ENCODE results near the gene FAM222A. TPM values are rescaled to one million over a fixed set of nuclear protein-coding genes. Genes with fewer than 3 reads are reported as not detected.

The FAM222A gene
- total RNA-seq, 1 experiment from 2014 or later, result 12.8 TPM

DNA sequence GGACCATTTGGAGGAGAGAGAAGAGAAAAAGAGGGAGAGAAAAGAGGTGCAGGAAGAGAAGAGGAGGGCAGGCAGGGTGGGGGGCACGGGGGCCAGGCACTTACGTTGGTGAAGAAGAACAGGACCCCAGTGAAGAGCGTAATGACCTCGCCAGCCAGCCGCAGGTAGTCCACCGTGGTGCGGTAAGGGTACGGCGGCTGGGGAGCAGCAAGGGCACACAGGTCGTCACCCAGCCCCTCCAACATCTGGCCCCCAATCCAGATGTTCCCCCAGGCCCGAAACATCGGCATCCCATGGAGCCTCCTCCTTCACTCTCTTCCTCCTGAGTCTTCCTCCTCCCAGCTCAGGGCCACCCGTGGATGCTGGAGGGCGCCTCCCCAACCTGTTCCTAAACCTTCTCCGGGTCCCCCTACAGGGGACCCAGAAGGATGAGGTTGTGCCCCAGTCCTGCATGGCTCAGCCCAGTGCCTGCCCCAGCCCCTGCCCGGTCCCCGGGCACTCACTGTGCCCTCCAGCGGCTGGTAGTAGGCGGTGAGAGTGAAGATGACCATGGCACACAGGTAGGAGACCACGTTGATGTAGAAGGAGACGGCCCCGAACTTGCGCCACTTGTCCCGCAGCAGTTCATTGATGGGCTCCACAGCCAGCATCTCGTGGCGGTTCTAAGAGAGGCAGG lies 80.3 kb downstream of the FAM222A start:
- Histone ChIP-seq H3K9me3 (ENCODE audit: control insufficient read depth, insufficient read depth, low read depth, low read length) (no peaks in the 10 kb centered on the region), H3K36me3 (ENCODE audit: control insufficient read depth, insufficient read depth, low read length) (no peaks in the 10 kb centered on the region), H3K27me3 (ENCODE audit: control insufficient read depth, insufficient read depth, low read length) (no peaks in the 10 kb centered on the region; the same call in none of the 2 replicates), H3K27ac (ENCODE audit: low read length) (no peak overlapping the region), H3K4me1 (ENCODE audit: control insufficient read depth, insufficient read depth, low read length) (no peaks in the 10 kb centered on the region), H3K4me3 (ENCODE audit: low read depth in 2 of 2, low read length in 2 of 2) (no peak overlapping the region)
- DNase-seq (ENCODE audit: low read depth, low spot score), result no peak
- TF ChIP-seq, protein P1, sequence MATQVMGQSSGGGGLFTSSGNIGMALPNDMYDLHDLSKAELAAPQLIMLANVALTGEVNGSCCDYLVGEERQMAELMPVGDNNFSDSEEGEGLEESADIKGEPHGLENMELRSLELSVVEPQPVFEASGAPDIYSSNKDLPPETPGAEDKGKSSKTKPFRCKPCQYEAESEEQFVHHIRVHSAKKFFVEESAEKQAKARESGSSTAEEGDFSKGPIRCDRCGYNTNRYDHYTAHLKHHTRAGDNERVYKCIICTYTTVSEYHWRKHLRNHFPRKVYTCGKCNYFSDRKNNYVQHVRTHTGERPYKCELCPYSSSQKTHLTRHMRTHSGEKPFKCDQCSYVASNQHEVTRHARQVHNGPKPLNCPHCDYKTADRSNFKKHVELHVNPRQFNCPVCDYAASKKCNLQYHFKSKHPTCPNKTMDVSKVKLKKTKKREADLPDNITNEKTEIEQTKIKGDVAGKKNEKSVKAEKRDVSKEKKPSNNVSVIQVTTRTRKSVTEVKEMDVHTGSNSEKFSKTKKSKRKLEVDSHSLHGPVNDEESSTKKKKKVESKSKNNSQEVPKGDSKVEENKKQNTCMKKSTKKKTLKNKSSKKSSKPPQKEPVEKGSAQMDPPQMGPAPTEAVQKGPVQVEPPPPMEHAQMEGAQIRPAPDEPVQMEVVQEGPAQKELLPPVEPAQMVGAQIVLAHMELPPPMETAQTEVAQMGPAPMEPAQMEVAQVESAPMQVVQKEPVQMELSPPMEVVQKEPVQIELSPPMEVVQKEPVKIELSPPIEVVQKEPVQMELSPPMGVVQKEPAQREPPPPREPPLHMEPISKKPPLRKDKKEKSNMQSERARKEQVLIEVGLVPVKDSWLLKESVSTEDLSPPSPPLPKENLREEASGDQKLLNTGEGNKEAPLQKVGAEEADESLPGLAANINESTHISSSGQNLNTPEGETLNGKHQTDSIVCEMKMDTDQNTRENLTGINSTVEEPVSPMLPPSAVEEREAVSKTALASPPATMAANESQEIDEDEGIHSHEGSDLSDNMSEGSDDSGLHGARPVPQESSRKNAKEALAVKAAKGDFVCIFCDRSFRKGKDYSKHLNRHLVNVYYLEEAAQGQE (IDR thresholded peaks at IDR 0.05; ENCODE audit: insufficient read depth in 1 of 2, low read depth in 2 of 2, low read length in 1 of 2), result no peak
- TF ChIP-seq SIN3A (IDR thresholded peaks at IDR 0.05; ENCODE audit: borderline replicate concordance, insufficient read depth, low read depth, low read length), result no peak
- TF ChIP-seq, protein P2, sequence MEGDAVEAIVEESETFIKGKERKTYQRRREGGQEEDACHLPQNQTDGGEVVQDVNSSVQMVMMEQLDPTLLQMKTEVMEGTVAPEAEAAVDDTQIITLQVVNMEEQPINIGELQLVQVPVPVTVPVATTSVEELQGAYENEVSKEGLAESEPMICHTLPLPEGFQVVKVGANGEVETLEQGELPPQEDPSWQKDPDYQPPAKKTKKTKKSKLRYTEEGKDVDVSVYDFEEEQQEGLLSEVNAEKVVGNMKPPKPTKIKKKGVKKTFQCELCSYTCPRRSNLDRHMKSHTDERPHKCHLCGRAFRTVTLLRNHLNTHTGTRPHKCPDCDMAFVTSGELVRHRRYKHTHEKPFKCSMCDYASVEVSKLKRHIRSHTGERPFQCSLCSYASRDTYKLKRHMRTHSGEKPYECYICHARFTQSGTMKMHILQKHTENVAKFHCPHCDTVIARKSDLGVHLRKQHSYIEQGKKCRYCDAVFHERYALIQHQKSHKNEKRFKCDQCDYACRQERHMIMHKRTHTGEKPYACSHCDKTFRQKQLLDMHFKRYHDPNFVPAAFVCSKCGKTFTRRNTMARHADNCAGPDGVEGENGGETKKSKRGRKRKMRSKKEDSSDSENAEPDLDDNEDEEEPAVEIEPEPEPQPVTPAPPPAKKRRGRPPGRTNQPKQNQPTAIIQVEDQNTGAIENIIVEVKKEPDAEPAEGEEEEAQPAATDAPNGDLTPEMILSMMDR (IDR thresholded peaks at IDR 0.05), result no peak
- TF ChIP-seq TCF7L2 (IDR thresholded peaks at IDR 0.05; ENCODE audit: low read depth, low read length), result no peak
- no peak for TF ChIP-seq POLR2AphosphoS5 (IDR thresholded peaks at IDR 0.05; ENCODE audit: low read depth, low read length)
- ChIA-PET POLR2A (no interaction called here), CTCF (no interaction called here)
- no TSS peak for BruUV-seq (replicated peaks)
- in situ Hi-C loops (cut with HindIII; ENCODE audit: low pct_unique_long_range_greater_than_20kb, low sequenced_read_pairs), result no loop called here
- intact Hi-C loops (cut with micrococcal nuclease; ENCODE audit: unreplicated experiment), result no loop called here
- ATAC-seq, result 0 out of 2 replicates have a peak, but pooled peaks have one; percentile 14

DNA sequence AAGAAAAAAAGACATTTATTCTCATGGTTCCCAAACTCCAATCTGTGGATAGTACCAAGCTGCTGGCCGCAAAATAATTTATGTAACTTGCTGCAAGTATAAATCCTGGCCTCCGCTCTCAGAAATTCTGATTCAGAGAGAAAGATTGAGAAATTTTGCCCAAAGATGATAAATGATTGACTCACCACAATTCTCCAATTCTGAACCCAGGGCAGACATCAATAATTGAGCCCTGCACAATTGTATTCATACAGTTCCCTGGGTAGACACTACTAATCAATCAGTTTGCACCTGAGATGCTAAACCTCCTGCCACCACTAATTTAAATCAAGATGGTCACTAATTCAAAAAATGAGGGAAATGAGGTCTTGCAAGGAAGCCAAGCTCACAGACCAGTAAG lies 81.4 kb downstream of the FAM222A start:
- no peaks in the 10 kb centered on the region; the same call in none of the 2 replicates for H3K27me3 ChIP-seq (ENCODE audit: control insufficient read depth, insufficient read depth, low read length)

DNA sequence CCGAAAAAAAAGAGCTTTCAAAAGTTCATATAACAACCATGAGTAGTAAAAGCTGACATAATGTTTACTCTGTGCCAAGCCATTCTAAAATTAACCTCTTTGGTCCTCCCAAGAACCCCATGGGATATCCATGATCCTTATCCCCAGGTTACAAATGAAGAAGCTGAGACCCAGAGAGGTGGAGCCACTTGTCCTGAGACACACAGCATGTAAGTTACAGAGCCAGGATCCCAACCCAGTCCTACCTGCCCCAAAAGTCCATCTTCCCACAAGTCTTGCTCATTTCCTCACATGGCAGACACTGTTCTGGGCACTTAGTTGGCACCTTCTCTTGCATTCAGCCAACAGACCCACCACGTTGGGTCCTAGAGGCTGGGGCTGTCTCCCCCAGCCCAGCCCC lies 82.4 kb downstream of the FAM222A start:
- Histone ChIP-seq H3K4me3 (ENCODE audit: low read depth in 2 of 2, low read length in 2 of 2) (no peak overlapping the region), H3K36me3 (ENCODE audit: control insufficient read depth, insufficient read depth, low read length) (no peaks in the 10 kb centered on the region), H3K9me3 (ENCODE audit: control insufficient read depth, insufficient read depth, low read depth, low read length) (no peaks in the 10 kb centered on the region), H3K4me1 (ENCODE audit: control insufficient read depth, insufficient read depth, low read length) (no peaks in the 10 kb centered on the region), H3K27me3 (ENCODE audit: control insufficient read depth, insufficient read depth, low read length) (no peaks in the 10 kb centered on the region; the same call in none of the 2 replicates), H3K27ac (ENCODE audit: low read length) (no peak overlapping the region)
- ATAC-seq (no peak), DNase-seq (ENCODE audit: low read depth, low spot score) (no peak)
- intact Hi-C loops (cut with micrococcal nuclease; ENCODE audit: unreplicated experiment) (no loop called here), in situ Hi-C loops (cut with HindIII; ENCODE audit: low pct_unique_long_range_greater_than_20kb, low sequenced_read_pairs) (no loop called here)
- TF ChIP-seq, protein P2 (IDR thresholded peaks at IDR 0.05), result no peak
- TF ChIP-seq SIN3A (IDR thresholded peaks at IDR 0.05; ENCODE audit: borderline replicate concordance, insufficient read depth, low read depth, low read length) (no peak), TCF7L2 (IDR thresholded peaks at IDR 0.05; ENCODE audit: low read depth, low read length) (no peak)
- TF ChIP-seq, protein P1 (IDR thresholded peaks at IDR 0.05; ENCODE audit: insufficient read depth in 1 of 2, low read depth in 2 of 2, low read length in 1 of 2), result no peak
- CTCF ChIA-PET, result no interaction called here
- no TSS peak for BruUV-seq (replicated peaks)
- POLR2A ChIA-PET, result interaction anchor here (0.7 kb wide), 1 partner anchor 234 kb away, joined by 5 read pairs; no protein-coding TSS in a partner anchor

More for the DNA sequence above, 81.4 kb downstream of the FAM222A start:
- TF ChIP-seq TCF7L2 (IDR thresholded peaks at IDR 0.05; ENCODE audit: low read depth, low read length) (no peak), SIN3A (IDR thresholded peaks at IDR 0.05; ENCODE audit: borderline replicate concordance, insufficient read depth, low read depth, low read length) (no peak)
- CTCF ChIA-PET, result no interaction called here
- BruUV-seq (replicated peaks), result no TSS peak
- Histone ChIP-seq H3K27ac (ENCODE audit: low read length) (no peak overlapping the region), H3K36me3 (ENCODE audit: control insufficient read depth, insufficient read depth, low read length) (no peaks in the 10 kb centered on the region), H3K4me3 (ENCODE audit: low read depth in 2 of 2, low read length in 2 of 2) (no peak overlapping the region), H3K4me1 (ENCODE audit: control insufficient read depth, insufficient read depth, low read length) (no peaks in the 10 kb centered on the region), H3K9me3 (ENCODE audit: control insufficient read depth, insufficient read depth, low read depth, low read length) (no peaks in the 10 kb centered on the region)
- POLR2A ChIA-PET, result no interaction called here
- in situ Hi-C loops (cut with HindIII; ENCODE audit: low pct_unique_long_range_greater_than_20kb, low sequenced_read_pairs), result no loop called here
- intact Hi-C loops (cut with micrococcal nuclease; ENCODE audit: unreplicated experiment), result no loop called here
- DNase-seq (ENCODE audit: low read depth, low spot score), result no peak
- ATAC-seq, result no peak
